ENCODE results near the gene EI24.

The EI24 gene

GRCh38 chr11:125594958-125595357, 25.7 kb downstream of the EI24 start:
- H3K4me3 ChIP-seq (ENCODE audit: extremely low read depth, insufficient read depth, low read length, poor library complexity, severe bottlenecking): no peak overlapping the region
- no peaks in the 10 kb centered on the region for H3K4me1 ChIP-seq (ENCODE audit: control insufficient read depth, insufficient read depth, low read length, poor library complexity, severe bottlenecking)
- no peaks in the 10 kb centered on the region for H3K9me3 ChIP-seq (ENCODE audit: control insufficient read depth, low read length)
- peaks cover 53% of the 10 kb centered on the region for H3K36me3 ChIP-seq (ENCODE audit: control insufficient read depth, insufficient read depth, low read length)
- WGBS, 2 experiments (ENCODE audit: insufficient coverage in 2 of 2): 90% methylated on average over 2 of the region's 3 CpGs; no CpG with 5 or more reads in 1 of the 2 experiments
- no peak overlapping the region for H3K27ac ChIP-seq (ENCODE audit: low read depth, low read length, severe bottlenecking)

- peaks cover 96% of the 10 kb centered on the region for H3K36me3 ChIP-seq (ENCODE audit: control insufficient read depth, insufficient read depth, low read length)
- no peaks in the 10 kb centered on the region for H3K9me3 ChIP-seq (ENCODE audit: control insufficient read depth, low read length)
- 83 to 100% methylated on average over 1 of the region's 2 CpGs for WGBS, 2 experiments (ENCODE audit: insufficient coverage in 2 of 2)
- no peak overlapping the region for H3K4me3 ChIP-seq (ENCODE audit: extremely low read depth, insufficient read depth, low read length, poor library complexity, severe bottlenecking)
- H3K4me1 ChIP-seq (ENCODE audit: control insufficient read depth, insufficient read depth, low read length, poor library complexity, severe bottlenecking): no peaks in the 10 kb centered on the region
- no peak overlapping the region for H3K27ac ChIP-seq (ENCODE audit: low read depth, low read length, severe bottlenecking)
These were observed 31.4 kb downstream of the EI24 start for GRCh38 chr11:125600663-125601062.

GRCh38 chr11:125603207-125603606, 33.9 kb downstream of the EI24 start:
- H3K27ac ChIP-seq (ENCODE audit: low read depth, low read length, severe bottlenecking): no peak overlapping the region
- 100% methylated on average over 1 of the region's 3 CpGs; no CpG with 5 or more reads in 1 of the 2 experiments for WGBS, 2 experiments (ENCODE audit: insufficient coverage in 2 of 2)
- H3K4me3 ChIP-seq (ENCODE audit: extremely low read depth, insufficient read depth, low read length, poor library complexity, severe bottlenecking): no peak overlapping the region
- no peaks in the 10 kb centered on the region for H3K9me3 ChIP-seq (ENCODE audit: control insufficient read depth, low read length)
- H3K36me3 ChIP-seq (ENCODE audit: control insufficient read depth, insufficient read depth, low read length): peaks cover 96% of the 10 kb centered on the region
- H3K4me1 ChIP-seq (ENCODE audit: control insufficient read depth, insufficient read depth, low read length, poor library complexity, severe bottlenecking): no peaks in the 10 kb centered on the region

GRCh38 chr11:125605417-125605816, 36.1 kb downstream of the EI24 start:
- peaks cover 97% of the 10 kb centered on the region for H3K36me3 ChIP-seq (ENCODE audit: control insufficient read depth, insufficient read depth, low read length)
- H3K4me1 ChIP-seq (ENCODE audit: control insufficient read depth, insufficient read depth, low read length, poor library complexity, severe bottlenecking): no peaks in the 10 kb centered on the region
- no peak overlapping the region for H3K27ac ChIP-seq (ENCODE audit: low read depth, low read length, severe bottlenecking)
- no peaks in the 10 kb centered on the region for H3K9me3 ChIP-seq (ENCODE audit: control insufficient read depth, low read length)
- H3K4me3 ChIP-seq (ENCODE audit: extremely low read depth, insufficient read depth, low read length, poor library complexity, severe bottlenecking): no peak overlapping the region

- H3K4me1 ChIP-seq (ENCODE audit: control insufficient read depth, insufficient read depth, low read length, poor library complexity, severe bottlenecking): no peaks in the 10 kb centered on the region
- H3K4me3 ChIP-seq (ENCODE audit: extremely low read depth, insufficient read depth, low read length, poor library complexity, severe bottlenecking): no peak overlapping the region
- H3K9me3 ChIP-seq (ENCODE audit: control insufficient read depth, low read length): no peaks in the 10 kb centered on the region
- no peak overlapping the region for H3K27ac ChIP-seq (ENCODE audit: low read depth, low read length, severe bottlenecking)
- WGBS, 2 experiments (ENCODE audit: insufficient coverage in 2 of 2): 100% methylated on average over 2 of the region's 7 CpGs; no CpG with 5 or more reads in 1 of the 2 experiments
- peaks cover 95% of the 10 kb centered on the region for H3K36me3 ChIP-seq (ENCODE audit: control insufficient read depth, insufficient read depth, low read length)
These were observed 40.3 kb downstream of the EI24 start for GRCh38 chr11:125609545-125609944.

GRCh38 chr11:125618383-125618782, 49.1 kb downstream of the EI24 start:
- Histone ChIP-seq H3K36me3 (ENCODE audit: control insufficient read depth, insufficient read depth, low read length) (peaks cover 86% of the 10 kb centered on the region), H3K27ac (ENCODE audit: low read depth, low read length, severe bottlenecking) (no peak overlapping the region), H3K9me3 (ENCODE audit: control insufficient read depth, low read length) (no peaks in the 10 kb centered on the region), H3K4me1 (ENCODE audit: control insufficient read depth, insufficient read depth, low read length, poor library complexity, severe bottlenecking) (no peaks in the 10 kb centered on the region), H3K4me3 (ENCODE audit: extremely low read depth, insufficient read depth, low read length, poor library complexity, severe bottlenecking) (no peak overlapping the region)
- WGBS, 2 experiments (ENCODE audit: insufficient coverage in 2 of 2): 100% methylated on average over 1 of the region's 4 CpGs; no CpG with 5 or more reads in 1 of the 2 experiments

GRCh38 chr11:125621995-125622394, 52.7 kb downstream of the EI24 start:
- no peaks in the 10 kb centered on the region for H3K4me1 ChIP-seq (ENCODE audit: control insufficient read depth, insufficient read depth, low read length, poor library complexity, severe bottlenecking)
- H3K27ac ChIP-seq (ENCODE audit: low read depth, low read length, severe bottlenecking): no peak overlapping the region
- 83% methylated on average over 1 of the region's 2 CpGs; no CpG with 5 or more reads in 1 of the 2 experiments for WGBS, 2 experiments (ENCODE audit: insufficient coverage in 2 of 2)
- H3K4me3 ChIP-seq (ENCODE audit: extremely low read depth, insufficient read depth, low read length, poor library complexity, severe bottlenecking): no peak overlapping the region
- peaks cover 67% of the 10 kb centered on the region for H3K36me3 ChIP-seq (ENCODE audit: control insufficient read depth, insufficient read depth, low read length)
- no peaks in the 10 kb centered on the region for H3K9me3 ChIP-seq (ENCODE audit: control insufficient read depth, low read length)

- Histone ChIP-seq H3K4me3 (ENCODE audit: extremely low read depth, insufficient read depth, low read length, poor library complexity, severe bottlenecking) (no peak overlapping the region), H3K36me3 (ENCODE audit: control insufficient read depth, insufficient read depth, low read length) (peaks cover 58% of the 10 kb centered on the region), H3K9me3 (ENCODE audit: control insufficient read depth, low read length) (no peaks in the 10 kb centered on the region), H3K27ac (ENCODE audit: low read depth, low read length, severe bottlenecking) (no peak overlapping the region), H3K4me1 (ENCODE audit: control insufficient read depth, insufficient read depth, low read length, poor library complexity, severe bottlenecking) (no peaks in the 10 kb centered on the region)
- 100% methylated on average over 1 of the region's 1 CpG; no CpG with 5 or more reads in 1 of the 2 experiments for WGBS, 2 experiments (ENCODE audit: insufficient coverage in 2 of 2)
These were observed 53.8 kb downstream of the EI24 start for GRCh38 chr11:125623064-125623463.

GRCh38 chr11:125624756-125625213, 55.5 kb downstream of the EI24 start, which contains the start of gene CHEK1:
TSS of gene CHEK1 (plus strand) at chr11:125625163. CDS start at chr11:125626769, 1,606 bp downstream.
- 81 to 100% methylated on average over 1 to 6 of the region's 9 CpGs for WGBS, 2 experiments (ENCODE audit: insufficient coverage in 2 of 2)
- Histone ChIP-seq H3K9me3 (ENCODE audit: control insufficient read depth, low read length) (no peaks in the 10 kb centered on the region), H3K27ac (ENCODE audit: low read depth, low read length, severe bottlenecking) (peak within 1 kb of the TSS; percentile 94), H3K4me3 (ENCODE audit: extremely low read depth, insufficient read depth, low read length, poor library complexity, severe bottlenecking) (peak within 1 kb of the TSS; percentile 59), H3K4me1 (ENCODE audit: control insufficient read depth, insufficient read depth, low read length, poor library complexity, severe bottlenecking) (no peaks in the 10 kb centered on the region), H3K36me3 (ENCODE audit: control insufficient read depth, insufficient read depth, low read length) (peaks cover 54% of the 10 kb centered on the region)

GRCh38 chr11:125625225-125625629, 56.0 kb downstream of the EI24 start:
- H3K36me3 ChIP-seq (ENCODE audit: control insufficient read depth, insufficient read depth, low read length): peaks cover 54% of the 10 kb centered on the region
- H3K9me3 ChIP-seq (ENCODE audit: control insufficient read depth, low read length): no peaks in the 10 kb centered on the region
- WGBS, 2 experiments (ENCODE audit: insufficient coverage in 2 of 2): 10 to 11% methylated on average over 19 to 20 of the region's 20 CpGs
- no peaks in the 10 kb centered on the region for H3K4me1 ChIP-seq (ENCODE audit: control insufficient read depth, insufficient read depth, low read length, poor library complexity, severe bottlenecking)
- H3K4me3 ChIP-seq (ENCODE audit: extremely low read depth, insufficient read depth, low read length, poor library complexity, severe bottlenecking): peak overlapping the region; percentile 59
- H3K27ac ChIP-seq (ENCODE audit: low read depth, low read length, severe bottlenecking): peak overlapping the region; percentile 94

- H3K4me3 ChIP-seq (ENCODE audit: extremely low read depth, insufficient read depth, low read length, poor library complexity, severe bottlenecking): peak overlapping the region; percentile 59
- peak overlapping the region; percentile 94 for H3K27ac ChIP-seq (ENCODE audit: low read depth, low read length, severe bottlenecking)
- H3K36me3 ChIP-seq (ENCODE audit: control insufficient read depth, insufficient read depth, low read length): peaks cover 54% of the 10 kb centered on the region
- 0 to 1% methylated on average over 22 to 44 of the region's 51 CpGs for WGBS, 2 experiments (ENCODE audit: insufficient coverage in 2 of 2)
- H3K9me3 ChIP-seq (ENCODE audit: control insufficient read depth, low read length): no peaks in the 10 kb centered on the region
- no peaks in the 10 kb centered on the region for H3K4me1 ChIP-seq (ENCODE audit: control insufficient read depth, insufficient read depth, low read length, poor library complexity, severe bottlenecking)
These were observed 56.5 kb downstream of the EI24 start for GRCh38 chr11:125625630-125626287.

Data from mesodermal cell (in vitro differentiated cells).